C4-2B (cell line): ENCODE measurements around the gene GOLGA6B.

ENCODE experiments used
- CTCF ChIP-seq: fragments of 450-650 bp; conservative IDR thresholded peaks from 2 replicates; pipeline ENCODE4 v1.5.1; 2017; ENCODE audit warnings: mild to moderate bottlenecking
- ZFX ChIP-seq: fragments of 450-650 bp; IDR thresholded peaks from 2 replicates; pipeline ENCODE4 v1.6.1; 2017

- TF ChIP-seq CTCF (no peak), ZFX (no peak)
Observed at GRCh38 chr15:72682772-72683171, 28.3 kb downstream of the GOLGA6B start.
